ENCODE measurements around the gene CHTOP.

The CHTOP gene

DNA sequence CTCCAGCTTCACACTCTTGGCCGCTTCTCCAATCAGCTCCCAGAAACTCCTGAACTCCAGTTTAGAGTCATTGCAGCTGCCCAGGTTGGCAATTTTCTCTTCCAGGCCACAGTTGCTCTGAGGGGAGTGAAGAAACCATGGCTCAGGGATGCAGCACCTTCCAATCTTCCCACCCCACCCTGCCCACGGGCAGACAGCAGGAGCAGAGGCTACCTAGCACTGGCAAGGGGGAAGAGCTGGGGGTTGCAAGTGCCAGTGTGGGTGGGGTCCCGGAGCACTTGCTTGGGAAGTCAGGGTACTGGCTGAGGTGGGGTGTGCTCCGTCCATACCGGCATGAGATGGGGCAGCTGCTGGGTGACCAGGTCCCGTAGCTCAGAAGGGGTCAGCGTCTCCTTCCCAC, 19.0 kb upstream of the CHTOP start:
- DNase-seq (ENCODE audit: low spot score): no peak
- Histone ChIP-seq H3K27me3 (ENCODE audit: insufficient read depth, poor library complexity, severe bottlenecking) (no peaks in the 10 kb centered on the region), H3K36me3 (ENCODE audit: low read depth) (peaks cover 29% of the 10 kb centered on the region), H3K4me3 (ENCODE audit: severe bottlenecking) (peak overlapping the region; percentile 49), H3K27ac (ENCODE audit: poor library complexity, severe bottlenecking) (peak overlapping the region; percentile 98), H3K9me3 (ENCODE audit: severe bottlenecking) (no peaks in the 10 kb centered on the region), H3K4me1 (ENCODE audit: insufficient read depth, poor library complexity, severe bottlenecking) (peaks cover 32% of the 10 kb centered on the region)
- ATAC-seq (ENCODE audit: low read depth): no peak
- TF ChIP-seq, protein P1, sequence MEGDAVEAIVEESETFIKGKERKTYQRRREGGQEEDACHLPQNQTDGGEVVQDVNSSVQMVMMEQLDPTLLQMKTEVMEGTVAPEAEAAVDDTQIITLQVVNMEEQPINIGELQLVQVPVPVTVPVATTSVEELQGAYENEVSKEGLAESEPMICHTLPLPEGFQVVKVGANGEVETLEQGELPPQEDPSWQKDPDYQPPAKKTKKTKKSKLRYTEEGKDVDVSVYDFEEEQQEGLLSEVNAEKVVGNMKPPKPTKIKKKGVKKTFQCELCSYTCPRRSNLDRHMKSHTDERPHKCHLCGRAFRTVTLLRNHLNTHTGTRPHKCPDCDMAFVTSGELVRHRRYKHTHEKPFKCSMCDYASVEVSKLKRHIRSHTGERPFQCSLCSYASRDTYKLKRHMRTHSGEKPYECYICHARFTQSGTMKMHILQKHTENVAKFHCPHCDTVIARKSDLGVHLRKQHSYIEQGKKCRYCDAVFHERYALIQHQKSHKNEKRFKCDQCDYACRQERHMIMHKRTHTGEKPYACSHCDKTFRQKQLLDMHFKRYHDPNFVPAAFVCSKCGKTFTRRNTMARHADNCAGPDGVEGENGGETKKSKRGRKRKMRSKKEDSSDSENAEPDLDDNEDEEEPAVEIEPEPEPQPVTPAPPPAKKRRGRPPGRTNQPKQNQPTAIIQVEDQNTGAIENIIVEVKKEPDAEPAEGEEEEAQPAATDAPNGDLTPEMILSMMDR (IDR thresholded peaks at IDR 0.05; ENCODE audit: poor library complexity, severe bottlenecking): no peak

GRCh38 chr1:153615406-153615805, 18.5 kb upstream of the CHTOP start:
- H3K27me3 ChIP-seq (ENCODE audit: insufficient read depth, poor library complexity, severe bottlenecking): no peaks in the 10 kb centered on the region
- H3K36me3 ChIP-seq (ENCODE audit: low read depth): peaks cover 28% of the 10 kb centered on the region
- peak overlapping the region; percentile 49 for H3K4me3 ChIP-seq (ENCODE audit: severe bottlenecking)
- TF ChIP-seq, protein P1 (IDR thresholded peaks at IDR 0.05; ENCODE audit: poor library complexity, severe bottlenecking): no peak
- no peak for DNase-seq (ENCODE audit: low spot score)
- H3K4me1 ChIP-seq (ENCODE audit: insufficient read depth, poor library complexity, severe bottlenecking): peaks cover 27% of the 10 kb centered on the region
- ATAC-seq (ENCODE audit: low read depth): no peak
- H3K27ac ChIP-seq (ENCODE audit: poor library complexity, severe bottlenecking): peak overlapping the region; percentile 98
- H3K9me3 ChIP-seq (ENCODE audit: severe bottlenecking): no peaks in the 10 kb centered on the region

GRCh38 chr1:153616144-153616916, 17.5 kb upstream of the CHTOP start, which contains the start of gene S100A14:
Gene S100A14, minus strand, starts transcription at chr1:153616325. Its CDS starts 467 bp downstream, at chr1:153615858.
- H3K36me3 ChIP-seq (ENCODE audit: low read depth): peaks cover 33% of the 10 kb centered on the region
- no peaks in the 10 kb centered on the region for H3K27me3 ChIP-seq (ENCODE audit: insufficient read depth, poor library complexity, severe bottlenecking)
- H3K4me3 ChIP-seq (ENCODE audit: severe bottlenecking): peak within 1 kb of the TSS; percentile 49
- H3K9me3 ChIP-seq (ENCODE audit: severe bottlenecking): no peaks in the 10 kb centered on the region
- TF ChIP-seq, protein P1 (IDR thresholded peaks at IDR 0.05; ENCODE audit: poor library complexity, severe bottlenecking): no peak
- H3K27ac ChIP-seq (ENCODE audit: poor library complexity, severe bottlenecking): peak within 1 kb of the TSS; percentile 98
- peak; percentile 51 for ATAC-seq (ENCODE audit: low read depth)
- DNase-seq (ENCODE audit: low spot score): peak; percentile 90
- peaks cover 23% of the 10 kb centered on the region for H3K4me1 ChIP-seq (ENCODE audit: insufficient read depth, poor library complexity, severe bottlenecking)

GRCh38 chr1:153616917-153617311, 17.0 kb upstream of the CHTOP start:
- DNase-seq (ENCODE audit: low spot score) (no peak), ATAC-seq (ENCODE audit: low read depth) (0 out of 3 replicates have a peak, but pooled peaks have one; percentile 6)
- Histone ChIP-seq H3K9me3 (ENCODE audit: severe bottlenecking) (no peaks in the 10 kb centered on the region), H3K4me1 (ENCODE audit: insufficient read depth, poor library complexity, severe bottlenecking) (peaks cover 23% of the 10 kb centered on the region), H3K36me3 (ENCODE audit: low read depth) (peaks cover 33% of the 10 kb centered on the region), H3K27me3 (ENCODE audit: insufficient read depth, poor library complexity, severe bottlenecking) (no peaks in the 10 kb centered on the region), H3K27ac (ENCODE audit: poor library complexity, severe bottlenecking) (peak overlapping the region; percentile 98), H3K4me3 (ENCODE audit: severe bottlenecking) (no peak overlapping the region)
- TF ChIP-seq, protein P1 (IDR thresholded peaks at IDR 0.05; ENCODE audit: poor library complexity, severe bottlenecking): no peak

- Histone ChIP-seq H3K27ac (ENCODE audit: poor library complexity, severe bottlenecking) (peak overlapping the region; percentile 98), H3K9me3 (ENCODE audit: severe bottlenecking) (no peaks in the 10 kb centered on the region), H3K4me3 (ENCODE audit: severe bottlenecking) (no peak overlapping the region), H3K4me1 (ENCODE audit: insufficient read depth, poor library complexity, severe bottlenecking) (peaks cover 23% of the 10 kb centered on the region), H3K27me3 (ENCODE audit: insufficient read depth, poor library complexity, severe bottlenecking) (no peaks in the 10 kb centered on the region), H3K36me3 (ENCODE audit: low read depth) (peaks cover 40% of the 10 kb centered on the region)
- DNase-seq (ENCODE audit: low spot score) (peak; percentile 77), ATAC-seq (ENCODE audit: low read depth) (peak; percentile 6; the same call in 1 of the 3 replicates)
- TF ChIP-seq, protein P1 (IDR thresholded peaks at IDR 0.05; ENCODE audit: poor library complexity, severe bottlenecking): peak; percentile 61
Observed at GRCh38 chr1:153617663-153618062, 16.2 kb upstream of the CHTOP start.
